Omental fat pad (tissue), 4 donors: ENCODE results near the gene PUS7. TPM values are rescaled to one million over a fixed set of nuclear protein-coding genes. Genes with fewer than 3 reads are reported as not detected.
"Not testable (repeated sequence)": the region's sequence is repeated elsewhere in the genome, so short reads cannot be mapped to it uniquely, and the experiment has no call there.

ENCODE experiments used
- ATAC-seq: fragments of 150-250 bp; one replicate; pipeline ENCODE4 v1.9.1; 2016; ENCODE audit warnings: mild to moderate bottlenecking, moderate library complexity; ENCODE audit not compliant: low FRiP score
- DNase-seq: peaks from one replicate; pipeline ENCODE4 v3.0.0-alpha.2; 2019; ENCODE audit warnings: low spot score
- CTCF ChIP-seq, 3 donors: fragments of 450-650 bp; IDR thresholded peaks; one replicate each; pipeline ENCODE4 v1.5.1; 2016 to 2017; ENCODE audit warnings: antibody characterized with exemption in 3 of 3, mild to moderate bottlenecking in 3 of 3, moderate library complexity in 2 of 3
- total RNA-seq, 4 donors: library from RNA; depleted of rRNA; stranded (reverse); fragments of >200 nt; gene quantifications; one replicate each; pipeline ENCODE4 v1.1.0, GENCODE V29; 2016

Gene PUS7
- total RNA-seq, 4 donors from 2014 or later, result 12.6 to 42.3 (median 13.1) TPM

DNA sequence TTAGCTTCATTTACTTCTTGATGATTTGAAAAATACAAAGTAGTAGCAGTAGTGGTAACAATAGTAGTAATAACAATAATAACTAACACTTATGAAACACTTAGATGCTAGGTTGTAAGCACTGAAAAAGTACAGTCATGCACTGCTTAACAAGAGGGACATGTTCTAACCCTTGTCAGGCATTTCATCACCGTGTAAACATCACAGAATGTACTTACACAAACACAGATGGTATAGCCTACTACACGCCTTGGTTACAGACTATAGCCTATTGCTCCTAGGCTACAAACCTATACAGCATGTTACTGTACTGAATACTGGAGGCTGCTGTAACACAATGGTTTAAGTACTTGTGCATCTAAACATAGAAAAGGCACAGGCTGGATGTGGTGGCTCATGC lies 60.6 kb downstream of the PUS7 start:
- TF ChIP-seq CTCF (IDR thresholded peaks at IDR 0.05), result no peak
- ATAC-seq (no peak), DNase-seq (no peak)

DNA sequence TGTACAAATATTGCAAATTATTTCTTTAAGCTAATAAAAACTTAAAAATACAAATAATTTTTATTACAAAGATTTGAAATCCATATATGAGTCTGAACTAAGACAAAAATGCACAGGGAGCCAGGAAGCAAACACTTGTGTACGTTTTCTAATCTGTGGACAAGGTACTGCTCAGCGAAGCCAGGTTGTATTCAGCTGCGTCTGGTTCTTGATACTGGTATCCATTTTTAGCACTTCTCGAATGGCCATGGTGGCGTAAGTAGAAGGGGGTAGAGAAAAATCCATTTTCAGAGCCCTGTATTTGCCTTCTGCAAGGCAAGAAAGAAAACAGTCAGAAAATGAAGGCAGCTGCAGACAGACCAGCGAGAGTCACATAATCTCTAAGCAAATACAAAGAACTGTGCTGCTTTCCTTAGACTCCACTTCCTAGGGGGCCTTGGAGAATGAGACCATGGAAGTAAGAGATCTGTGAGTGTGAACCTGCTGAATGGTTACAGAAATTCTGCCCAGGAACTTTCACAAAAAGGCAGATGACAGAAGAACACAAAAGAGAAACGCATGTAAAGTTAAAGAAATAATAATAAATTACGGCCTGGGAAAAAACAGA lies 64.3 kb downstream of the PUS7 start:
- TF ChIP-seq CTCF (IDR thresholded peaks at IDR 0.05), result no peak
- DNase-seq, result no peak
- ATAC-seq, result no peak

GRCh38 chr7:105454921-105455320 lies 67.2 kb downstream of the PUS7 start:
- DNase-seq (no peak), ATAC-seq (peak; percentile 37)
- TF ChIP-seq CTCF (IDR thresholded peaks at IDR 0.05), result no peak

DNA sequence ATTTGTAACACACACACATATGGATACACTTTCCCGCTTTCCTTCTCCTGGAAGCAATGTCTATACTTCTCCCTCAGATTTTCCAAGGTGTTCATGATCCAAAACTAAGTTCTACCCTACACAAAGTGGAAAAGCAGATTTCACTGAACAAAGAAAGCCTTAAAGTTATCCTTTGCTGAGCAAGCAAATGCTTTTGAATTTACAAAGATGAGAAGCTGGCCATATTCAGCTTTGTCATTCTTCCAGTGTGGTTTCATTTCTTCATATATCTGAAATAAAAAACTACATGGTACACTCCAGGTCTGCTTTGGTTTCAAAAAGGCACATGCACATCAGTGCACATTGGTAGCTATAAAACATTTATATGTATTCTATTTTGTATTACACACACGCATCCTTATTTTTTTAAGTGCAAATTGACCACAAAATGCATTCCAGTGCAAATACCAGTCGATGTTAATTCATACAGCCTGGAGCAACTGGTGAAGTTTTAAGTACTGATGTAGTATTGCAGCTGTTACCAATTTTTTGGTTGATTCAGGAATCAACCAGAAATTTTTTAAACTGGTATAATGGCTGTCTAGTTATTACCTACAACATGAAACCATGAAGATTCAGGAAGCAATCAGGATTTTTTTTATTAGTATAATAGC lies 67.8 kb downstream of the PUS7 start:
- ATAC-seq, result no peak
- TF ChIP-seq CTCF (IDR thresholded peaks at IDR 0.05), result no peak
- no peak for DNase-seq

- no peak for TF ChIP-seq CTCF (IDR thresholded peaks at IDR 0.05)
- DNase-seq (no peak), ATAC-seq (no peak)
Measured at GRCh38 chr7:105452085-105452484, 70.0 kb downstream of the PUS7 start.

DNA sequence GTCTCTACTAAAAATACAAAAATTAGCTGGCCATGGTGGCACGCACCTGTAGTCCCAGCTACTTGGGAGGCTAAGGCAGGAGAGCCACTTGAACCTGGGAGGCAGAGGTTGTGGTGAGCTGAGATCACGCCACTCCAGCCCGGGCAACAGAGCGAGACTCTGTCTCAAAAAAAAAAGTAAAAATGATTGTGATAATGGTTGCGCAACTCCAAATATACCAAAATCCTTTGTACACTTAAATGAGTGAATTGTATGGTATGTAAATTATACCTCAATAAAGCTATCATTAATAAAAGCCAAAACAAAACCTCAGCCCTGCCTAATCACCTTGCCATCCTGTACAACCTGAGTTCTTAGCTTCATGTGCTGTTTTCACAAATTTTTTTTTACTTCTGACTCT lies 71.2 kb downstream of the PUS7 start:
- not testable (repeated sequence) for DNase-seq, ATAC-seq

GRCh38 chr7:105450177-105450861 lies 71.8 kb downstream of the PUS7 start:
- DNase-seq, result no peak
- no peak for ATAC-seq
- TF ChIP-seq CTCF (IDR thresholded peaks at IDR 0.05), result no peak
